ENCODE measurements around the gene UPF2. TPM values are rescaled to one million over a fixed set of nuclear protein-coding genes. Genes with fewer than 3 reads are reported as not detected.

UPF2 gene
- total and polyA plus RNA-seq, 2 of the 13 experiments (the other 11 are each of a cell fraction or from before 2014, with no cell fraction given): 6.2 to 14.5 TPM

GRCh38 chr10:11875494-11876281 is 166.9 kb downstream of the UPF2 start (continued):
- TF ChIP-seq AHDC1 (CRISPR knock-in tag; IDR thresholded peaks at IDR 0.05; ENCODE audit: borderline replicate concordance): peak; percentile 87
- no peak for TF ChIP-seq ZNF816 (CRISPR knock-in tag; IDR thresholded peaks at IDR 0.05; ENCODE audit: borderline replicate concordance)
- TF ChIP-seq CBX5 (CRISPR knock-in tag; IDR thresholded peaks at IDR 0.05; ENCODE audit: borderline replicate concordance): no peak; the same call in 1 of the 2 replicates
- TF ChIP-seq ZNF343 (CRISPR knock-in tag; IDR thresholded peaks at IDR 0.05): no peak
- TF ChIP-seq NPAS2 (CRISPR knock-in tag; IDR thresholded peaks at IDR 0.05; ENCODE audit: borderline replicate concordance): no peak
- peak; percentile 15; the same call in 1 of the 2 replicates for TF ChIP-seq STAG1 (CRISPR knock-in tag; IDR thresholded peaks at IDR 0.05)
- TF ChIP-seq ZNF496 (CRISPR knock-in tag; IDR thresholded peaks at IDR 0.05; ENCODE audit: insufficient replicate concordance): no peak
- no peak for TF ChIP-seq STAT5B (CRISPR knock-in tag; IDR thresholded peaks at IDR 0.05)
- 0 out of 2 replicates have a peak, but pooled peaks have one; percentile 75 for TF ChIP-seq ZNF275 (CRISPR knock-in tag; IDR thresholded peaks at IDR 0.05; ENCODE audit: borderline replicate concordance)
- TF ChIP-seq PLSCR1 (CRISPR knock-in tag; IDR thresholded peaks at IDR 0.05; ENCODE audit: borderline replicate concordance): no peak
- peak; percentile 62; the same call in 1 of the 2 replicates for TF ChIP-seq CREM (IDR thresholded peaks at IDR 0.05)
- TF ChIP-seq CREM (CRISPR knock-in tag; IDR thresholded peaks at IDR 0.05): no peak
- no peak for TF ChIP-seq CBX1 (IDR thresholded peaks at IDR 0.05; ENCODE audit: low read depth)
- no peak for TF ChIP-seq ZC3H13 (CRISPR knock-in tag; IDR thresholded peaks at IDR 0.05)
- TF ChIP-seq ZNF883 (CRISPR knock-in tag; IDR thresholded peaks at IDR 0.05; ENCODE audit: not compliant biosample characterization): peak; percentile 32
- TF ChIP-seq THAP9 (CRISPR knock-in tag; IDR thresholded peaks at IDR 0.05; ENCODE audit: borderline replicate concordance): 0 out of 2 replicates have a peak, but pooled peaks have one; percentile 3
- TF ChIP-seq CEBPB (IDR thresholded peaks at IDR 0.05; ENCODE audit: borderline replicate concordance, low read depth, low read length): peak; percentile 96
- no peak; the same call in 1 of the 2 replicates for TF ChIP-seq IRX3 (CRISPR knock-in tag; IDR thresholded peaks at IDR 0.05; ENCODE audit: borderline replicate concordance, low read depth)
